Cerebellar cortex (tissue), 1 donor: ENCODE results near the gene BLCAP.
"Not testable (repeated sequence)": the region's sequence is repeated elsewhere in the genome, so short reads cannot be mapped to it uniquely, and the experiment has no call there.

Experiments used
- DNase-seq: peaks from one replicate; pipeline ENCODE4 v3.0.0-alpha.2; 2015; ENCODE audit warnings: low spot score

The BLCAP gene, protein sequence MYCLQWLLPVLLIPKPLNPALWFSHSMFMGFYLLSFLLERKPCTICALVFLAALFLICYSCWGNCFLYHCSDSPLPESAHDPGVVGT

GRCh38 chr20:37527638-37528445 is at the start of gene BLCAP:
BLCAP (minus strand) TSS chr20:37527876; CDS start chr20:37519174, 8,702 bp downstream.
- DNase-seq = peak; percentile 87

DNA sequence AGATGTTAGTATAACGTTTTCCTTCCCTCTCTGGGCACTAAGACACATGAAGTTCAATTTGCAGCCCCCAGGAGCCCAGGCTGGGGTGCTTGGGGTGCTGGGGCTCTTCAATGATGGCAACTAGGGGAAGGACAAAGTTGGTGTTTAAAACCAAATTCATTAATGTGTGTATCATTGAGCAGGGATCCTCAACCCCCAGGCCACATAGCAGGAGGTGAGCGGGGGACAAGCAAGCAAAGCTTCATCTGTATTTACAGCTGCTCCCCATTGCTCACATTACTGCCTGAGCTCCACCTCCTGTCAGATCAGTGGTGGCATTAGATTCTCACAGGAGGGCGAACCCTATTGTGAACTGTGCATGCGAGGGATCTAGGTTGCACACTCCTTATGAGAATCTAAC is 49.8 kb upstream of the BLCAP start:
- DNase-seq = not testable (repeated sequence)

GRCh38 chr20:37576911-37577310 is 49.2 kb upstream of the BLCAP start:
- no peak for DNase-seq

- DNase-seq = no peak
Observed at GRCh38 chr20:37575884-37576283, 48.2 kb upstream of the BLCAP start.

DNA sequence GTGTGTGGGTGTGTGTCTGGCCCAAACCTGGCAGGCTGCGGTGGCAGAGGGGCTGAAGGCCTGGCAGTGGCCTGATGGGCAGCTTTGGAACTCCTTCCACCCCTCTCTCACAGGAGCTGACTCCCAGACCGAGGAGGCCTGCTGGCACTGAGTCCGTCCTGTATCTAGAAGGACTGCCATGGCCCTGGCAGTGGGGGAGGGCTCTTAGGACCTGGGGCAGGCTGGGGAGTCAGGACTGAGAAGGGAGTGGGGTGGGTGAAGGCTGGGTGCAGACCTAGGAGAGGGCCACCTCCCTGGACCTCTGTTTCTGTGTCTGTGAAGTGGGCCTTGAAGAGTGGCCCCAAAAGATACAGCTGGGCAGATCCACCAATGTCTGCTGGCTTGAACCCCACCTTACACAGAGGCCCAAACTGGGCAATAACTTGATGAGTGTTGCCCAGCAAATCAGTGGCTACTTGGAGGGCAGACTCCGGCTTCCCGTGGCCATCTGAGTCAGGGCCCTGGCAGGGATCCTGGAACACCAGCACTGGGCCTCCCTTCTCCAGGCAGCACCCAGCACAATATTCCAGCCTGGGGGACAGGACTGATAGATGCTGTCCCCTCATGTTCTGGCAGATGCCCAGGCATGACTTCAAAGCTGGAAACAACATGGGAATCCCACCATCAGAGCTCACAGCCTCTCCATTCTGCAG is 46.7 kb upstream of the BLCAP start:
- no peak for DNase-seq

DNA sequence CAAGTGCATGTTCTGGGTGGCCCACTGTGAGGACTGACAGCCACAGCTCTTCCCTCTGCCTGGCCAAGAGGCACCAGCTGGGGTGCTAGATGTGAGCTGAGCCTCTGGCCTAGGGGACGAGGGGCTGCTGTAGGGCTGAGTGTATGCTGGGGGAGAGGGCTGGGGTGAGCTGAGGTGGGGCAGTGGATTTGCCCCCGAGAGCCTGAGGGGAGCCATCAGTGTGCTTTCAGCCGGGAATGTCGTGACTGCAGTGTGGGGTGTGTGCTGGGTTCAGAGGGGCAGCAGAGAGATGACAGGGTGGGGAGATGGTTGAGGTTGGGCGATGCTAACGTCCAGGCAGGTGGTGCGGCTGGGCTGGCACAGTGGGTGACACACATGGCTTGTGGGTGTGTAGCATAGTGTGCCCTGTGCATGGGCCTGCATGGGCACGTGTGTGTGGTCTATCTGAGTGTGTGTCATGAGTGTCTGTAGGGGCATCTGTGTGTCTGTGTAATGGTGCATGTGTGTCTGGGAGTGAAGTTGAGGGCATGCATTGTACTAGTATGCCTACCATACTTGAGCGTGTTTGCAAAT is 46.0 kb upstream of the BLCAP start:
- DNase-seq = no peak

DNA sequence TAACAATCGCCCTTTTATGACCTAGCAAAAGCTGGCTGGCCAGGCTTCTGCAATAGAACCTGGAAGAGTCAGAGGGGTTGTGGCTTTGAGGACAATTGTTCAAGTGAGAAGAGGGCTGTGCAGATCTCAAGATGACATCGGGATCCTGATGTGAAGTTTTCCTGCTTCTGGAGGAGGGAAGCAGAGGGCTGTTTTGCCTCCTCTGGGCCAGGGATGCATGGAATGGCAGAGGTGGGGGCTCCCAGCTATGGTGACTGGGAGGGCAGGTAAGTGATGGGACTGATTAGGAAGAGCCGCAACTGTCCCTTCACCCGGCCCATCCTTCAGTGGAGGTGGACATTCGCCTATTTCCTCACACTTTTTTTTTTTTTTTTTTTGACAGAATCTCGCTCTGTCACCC is 43.4 kb upstream of the BLCAP start:
- no peak for DNase-seq

GRCh38 chr20:37570419-37570818 is 42.7 kb upstream of the BLCAP start:
- DNase-seq = no peak

- DNase-seq = no peak
Observed at GRCh38 chr20:37567671-37568588, 40.3 kb upstream of the BLCAP start.

- no peak for DNase-seq
Observed at GRCh38 chr20:37567331-37567665, 39.6 kb upstream of the BLCAP start.

DNA sequence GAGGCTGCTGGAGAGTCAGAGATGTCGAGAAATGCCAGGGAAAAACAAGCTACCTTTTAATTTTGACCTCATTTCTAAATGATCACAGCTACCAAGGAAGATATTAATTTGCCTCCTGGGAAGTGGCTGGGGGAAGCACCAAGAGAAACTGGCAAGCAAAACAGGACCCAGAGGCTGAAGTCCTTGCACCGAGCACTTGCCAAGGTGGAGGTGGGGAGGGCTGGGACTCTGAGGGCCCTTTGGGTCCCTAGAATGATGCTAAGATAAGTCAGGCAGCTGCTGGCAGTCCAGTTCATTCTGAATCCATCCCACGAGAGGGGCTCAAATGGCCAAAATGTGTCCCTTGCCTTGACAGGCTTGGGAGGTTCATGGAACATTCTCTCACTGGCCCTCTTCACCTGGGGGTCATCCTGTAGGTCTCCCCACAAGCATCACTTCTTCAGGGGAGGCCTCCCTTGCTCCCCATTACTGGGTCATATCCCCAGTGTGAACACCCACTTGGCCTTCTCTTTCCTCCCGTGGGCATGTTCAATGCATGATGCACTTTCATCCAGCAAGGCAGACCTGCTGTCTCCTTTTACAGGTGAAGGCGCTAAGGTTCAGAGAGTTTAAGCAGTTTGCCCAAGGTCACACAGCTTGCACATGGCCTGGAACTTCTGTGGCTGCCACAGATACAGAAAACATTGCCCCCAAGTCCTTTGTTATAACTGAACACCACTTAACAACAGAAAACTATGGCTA is 39.1 kb upstream of the BLCAP start:
- no peak for DNase-seq

GRCh38 chr20:37565134-37565811 is 37.6 kb upstream of the BLCAP start:
- no peak for DNase-seq

DNA sequence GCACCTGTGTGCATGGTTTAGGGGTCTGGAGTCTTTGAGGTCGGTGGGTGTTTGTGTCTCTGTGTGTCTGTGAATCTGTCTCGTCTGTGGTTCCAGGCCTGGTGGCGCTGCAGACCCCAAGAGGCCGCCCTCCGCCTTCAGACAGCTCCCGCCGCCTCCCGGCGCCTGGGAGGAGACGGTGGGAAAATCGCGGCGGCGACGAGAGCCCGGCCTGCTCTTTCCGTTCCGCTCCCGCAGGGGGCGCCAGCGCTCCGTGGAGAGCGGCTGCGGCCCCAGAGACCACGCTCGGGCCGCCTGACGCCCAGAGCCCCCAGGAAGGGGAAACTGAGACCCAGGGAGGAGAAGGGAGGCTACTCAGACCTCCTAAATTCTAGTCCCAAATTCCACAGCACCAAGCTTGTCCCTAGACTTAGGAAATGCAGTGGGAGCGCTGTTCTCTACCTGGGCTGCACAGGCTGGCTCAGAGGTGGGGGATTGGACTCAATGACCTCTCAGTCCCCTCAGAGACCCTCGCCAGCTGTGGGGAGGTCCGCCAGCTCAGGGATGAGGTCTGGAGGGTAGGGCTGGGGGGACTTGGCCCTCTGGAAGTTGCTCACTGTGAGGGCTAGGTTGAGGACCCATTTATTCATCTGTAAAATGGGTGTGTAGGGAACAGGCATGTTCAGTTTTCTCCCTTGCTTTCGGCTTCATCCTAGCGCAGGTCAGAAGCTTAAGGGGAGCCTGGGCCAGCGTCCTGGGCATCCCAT is 36.9 kb upstream of the BLCAP start:
- peak; percentile 24 for DNase-seq

GRCh38 chr20:37564016-37564387 is 36.3 kb upstream of the BLCAP start:
- no peak for DNase-seq

GRCh38 chr20:37562695-37563480 is 35.2 kb upstream of the BLCAP start:
- DNase-seq = no peak

DNA sequence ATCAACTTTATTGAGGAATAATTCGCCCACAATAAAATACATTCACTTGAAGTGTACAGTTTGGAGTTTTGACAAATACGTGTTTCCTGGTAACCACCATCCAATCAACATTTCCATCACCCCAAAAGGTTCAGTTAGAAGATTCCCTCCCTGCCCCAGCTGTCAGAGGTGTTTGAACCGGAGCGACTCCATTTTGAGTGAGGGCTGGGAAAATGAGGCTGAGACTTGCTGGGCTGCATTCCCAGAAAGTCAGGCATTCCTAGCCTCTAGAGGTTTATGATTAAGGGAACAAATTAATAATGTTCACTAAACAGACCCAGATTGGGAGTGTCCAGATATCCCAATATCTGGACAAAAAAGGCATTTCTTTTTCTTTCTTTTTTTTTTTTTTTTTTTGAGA is 33.0 kb upstream of the BLCAP start:
- no peak for DNase-seq

DNA sequence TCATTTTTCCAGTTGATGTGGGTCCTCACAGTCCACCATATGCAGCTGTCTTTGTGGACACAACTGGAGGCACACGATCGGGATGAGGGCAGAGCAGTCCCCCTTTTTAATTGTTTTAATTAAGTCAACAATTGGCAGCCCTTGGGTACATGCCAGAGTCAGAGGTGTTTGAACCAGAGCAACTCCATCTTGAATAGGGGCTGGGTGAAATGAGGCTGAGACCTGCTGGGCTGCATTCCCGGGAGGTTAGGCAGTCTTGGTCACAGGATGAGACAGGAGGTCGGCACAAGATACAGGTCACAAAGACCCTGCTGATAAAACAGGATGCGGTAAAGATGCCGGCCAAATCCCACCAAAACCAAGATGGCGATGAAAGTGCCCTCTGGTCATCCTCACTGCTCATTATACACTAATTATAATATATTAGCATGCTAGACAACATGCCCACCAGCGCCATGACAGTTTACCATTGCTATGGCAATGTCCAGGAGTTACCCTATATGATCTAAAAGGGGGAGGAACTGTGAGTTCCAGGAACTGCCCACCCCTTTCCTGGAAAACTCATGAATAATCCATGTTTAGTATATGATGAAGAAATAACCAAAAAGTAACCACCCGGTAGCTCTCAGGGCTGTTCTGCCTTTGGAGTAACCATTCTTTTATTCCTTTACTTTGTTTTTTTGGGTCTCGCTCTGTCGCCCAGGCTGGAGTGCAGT is 31.8 kb upstream of the BLCAP start:
- DNase-seq = no peak

GRCh38 chr20:37558779-37559178 is 31.1 kb upstream of the BLCAP start:
- DNase-seq = no peak

GRCh38 chr20:37558306-37558705 is 30.6 kb upstream of the BLCAP start:
- DNase-seq = no peak
